SU-DHL-6 (cell line): Measurements from ENCODE around the gene LRP1B.

Source experiments
- H2AFZ ChIP-seq: fragments of 200-600 bp; sonication (generic); 2 replicates; pipeline ENCODE4 v1.6.1; 2014; ENCODE audit warnings: low read depth, mild to moderate bottlenecking, moderate library complexity, mixed read lengths, antibody characterized with exemption, low read length; ENCODE audit not compliant: severe bottlenecking
- H3F3A ChIP-seq: fragments of 200-600 bp; shearing (Covaris generic); 2 replicates; pipeline ENCODE4 v1.6.0; 2016; ENCODE audit warnings: antibody characterized with exemption, mild to moderate bottlenecking; ENCODE audit not compliant: insufficient read depth
- H3K27ac ChIP-seq: fragments of 200-600 bp; sonication (generic); 2 replicates; pipeline ENCODE4 v1.5.1; 2016; ENCODE audit warnings: low read depth, mild to moderate bottlenecking, low read length, moderate library complexity, mixed read lengths
- H3K27me3 ChIP-seq: fragments of 200-600 bp; sonication (generic), shearing (Covaris generic); 2 replicates; pipeline ENCODE4 v1.6.0; 2014; ENCODE audit warnings: mild to moderate bottlenecking, low read length
- H3K36me3 ChIP-seq: fragments of 200-600 bp; sonication (generic); 2 replicates; pipeline ENCODE4 v1.6.1; 2014; ENCODE audit warnings: mild to moderate bottlenecking, low read length, mixed read lengths
- H3K4me2 ChIP-seq: fragments of 300-600, 200-600 bp; shearing (Covaris generic), sonication (generic); 2 replicates; pipeline ENCODE4 v1.6.0; 2014; ENCODE audit warnings: low read length, low read depth, mild to moderate bottlenecking; ENCODE audit not compliant: poor library complexity, severe bottlenecking
- H3K4me3 ChIP-seq: fragments of 200-600 bp; sonication (generic); 2 replicates; pipeline ENCODE4 v1.5.1; 2014; ENCODE audit warnings: antibody characterized with exemption, low read length, mild to moderate bottlenecking, mixed read lengths; ENCODE audit not compliant: insufficient read depth, poor library complexity, severe bottlenecking
- H3K79me2 ChIP-seq: fragments of 200-600 bp; sonication (generic); 2 replicates; pipeline ENCODE4 v1.6.1; 2014; ENCODE audit warnings: mild to moderate bottlenecking, low read length, moderate library complexity; ENCODE audit not compliant: insufficient read depth
- H3K9ac ChIP-seq: fragments of 200-600 bp; sonication (generic); 2 replicates; pipeline ENCODE4 v1.7.0; 2014; ENCODE audit warnings: mild to moderate bottlenecking, low read length
- H3K9me2 ChIP-seq: fragments of 200-600 bp; sonication (generic); replicated peaks from 2 replicates; pipeline ENCODE4 v1.6.1; 2014; ENCODE audit warnings: low read length; ENCODE audit not compliant: insufficient read depth
- H3K9me3 ChIP-seq: fragments of 200-600 bp; sonication (generic); 2 replicates; pipeline ENCODE4 v1.6.1; 2014; ENCODE audit warnings: low read length, mixed read lengths; ENCODE audit not compliant: insufficient read depth
- H4K20me1 ChIP-seq: fragments of 200-600 bp; sonication (generic); 2 replicates; pipeline ENCODE4 v1.6.1; 2014; ENCODE audit warnings: low read depth, mild to moderate bottlenecking, antibody characterized with exemption, low read length, moderate library complexity, mixed read lengths
- EZH2phosphoT487 ChIP-seq: fragments of 200-600 bp; sonication (generic), shearing (Covaris generic); conservative IDR thresholded peaks from 2 replicates; pipeline ENCODE4 v1.6.1; 2018; ENCODE audit warnings: mild to moderate bottlenecking, antibody characterized with exemption, low read length, moderate library complexity, mixed read lengths
- TF ChIP-seq, protein P1 (sequence below): fragments of 200-600 bp; sonication (generic); IDR thresholded peaks from one replicate; pipeline ENCODE4 v1.5.1; 2017; ENCODE audit warnings: antibody characterized with exemption, mild to moderate bottlenecking, low read length, moderate library complexity; ENCODE audit not compliant: insufficient read depth, poor library complexity, severe bottlenecking

Gene LRP1B

GRCh38 chr2:140199312-140199711, 1931.5 kb downstream of the LRP1B start:
- no peak overlapping the region for H3K27ac ChIP-seq
- H3K36me3 ChIP-seq: no peaks in the 10 kb centered on the region
- H3K9me3 ChIP-seq: no peaks in the 10 kb centered on the region
- no peak overlapping the region for H3K4me2 ChIP-seq
- H3K27me3 ChIP-seq: no peaks in the 10 kb centered on the region
- H2AFZ ChIP-seq: no peak overlapping the region
- no peak for TF ChIP-seq EZH2phosphoT487
- TF ChIP-seq, protein P1, sequence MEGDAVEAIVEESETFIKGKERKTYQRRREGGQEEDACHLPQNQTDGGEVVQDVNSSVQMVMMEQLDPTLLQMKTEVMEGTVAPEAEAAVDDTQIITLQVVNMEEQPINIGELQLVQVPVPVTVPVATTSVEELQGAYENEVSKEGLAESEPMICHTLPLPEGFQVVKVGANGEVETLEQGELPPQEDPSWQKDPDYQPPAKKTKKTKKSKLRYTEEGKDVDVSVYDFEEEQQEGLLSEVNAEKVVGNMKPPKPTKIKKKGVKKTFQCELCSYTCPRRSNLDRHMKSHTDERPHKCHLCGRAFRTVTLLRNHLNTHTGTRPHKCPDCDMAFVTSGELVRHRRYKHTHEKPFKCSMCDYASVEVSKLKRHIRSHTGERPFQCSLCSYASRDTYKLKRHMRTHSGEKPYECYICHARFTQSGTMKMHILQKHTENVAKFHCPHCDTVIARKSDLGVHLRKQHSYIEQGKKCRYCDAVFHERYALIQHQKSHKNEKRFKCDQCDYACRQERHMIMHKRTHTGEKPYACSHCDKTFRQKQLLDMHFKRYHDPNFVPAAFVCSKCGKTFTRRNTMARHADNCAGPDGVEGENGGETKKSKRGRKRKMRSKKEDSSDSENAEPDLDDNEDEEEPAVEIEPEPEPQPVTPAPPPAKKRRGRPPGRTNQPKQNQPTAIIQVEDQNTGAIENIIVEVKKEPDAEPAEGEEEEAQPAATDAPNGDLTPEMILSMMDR: no peak
- H3K79me2 ChIP-seq: no peaks in the 10 kb centered on the region
- H3K9me2 ChIP-seq: no peaks in the 10 kb centered on the region
- no peaks in the 10 kb centered on the region for H3F3A ChIP-seq
- no peak overlapping the region for H3K4me3 ChIP-seq
- H4K20me1 ChIP-seq: no peaks in the 10 kb centered on the region
- no peak overlapping the region for H3K9ac ChIP-seq

DNA sequence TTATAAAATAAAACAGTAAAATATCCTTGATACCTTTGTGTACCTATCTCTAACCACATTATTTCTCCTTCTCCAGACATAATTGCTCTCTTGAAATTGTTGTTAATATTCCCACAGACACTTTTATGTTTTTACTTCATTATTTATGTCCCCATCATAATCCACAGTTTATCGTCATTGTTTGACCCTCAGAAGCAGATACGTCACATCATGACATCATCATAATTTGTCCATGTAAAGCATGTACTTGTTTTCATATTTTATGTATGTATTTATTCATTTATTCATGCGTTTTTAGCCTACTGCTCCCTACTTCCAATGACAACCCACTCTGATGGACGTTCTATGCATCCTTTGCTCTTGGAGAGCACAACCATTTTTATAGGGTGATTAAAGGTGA, 1943.7 kb downstream of the LRP1B start:
- Histone ChIP-seq H3K27ac (no peak overlapping the region), H3K4me3 (no peak overlapping the region), H3K9ac (no peak overlapping the region), H3K4me2 (no peak overlapping the region), H3K36me3 (no peaks in the 10 kb centered on the region), H2AFZ (no peak overlapping the region), H4K20me1 (no peaks in the 10 kb centered on the region), H3K27me3 (no peaks in the 10 kb centered on the region), H3K9me2 (no peaks in the 10 kb centered on the region), H3F3A (no peaks in the 10 kb centered on the region), H3K9me3 (no peaks in the 10 kb centered on the region), H3K79me2 (no peaks in the 10 kb centered on the region)
- TF ChIP-seq, protein P1: no peak
- no peak for TF ChIP-seq EZH2phosphoT487

DNA sequence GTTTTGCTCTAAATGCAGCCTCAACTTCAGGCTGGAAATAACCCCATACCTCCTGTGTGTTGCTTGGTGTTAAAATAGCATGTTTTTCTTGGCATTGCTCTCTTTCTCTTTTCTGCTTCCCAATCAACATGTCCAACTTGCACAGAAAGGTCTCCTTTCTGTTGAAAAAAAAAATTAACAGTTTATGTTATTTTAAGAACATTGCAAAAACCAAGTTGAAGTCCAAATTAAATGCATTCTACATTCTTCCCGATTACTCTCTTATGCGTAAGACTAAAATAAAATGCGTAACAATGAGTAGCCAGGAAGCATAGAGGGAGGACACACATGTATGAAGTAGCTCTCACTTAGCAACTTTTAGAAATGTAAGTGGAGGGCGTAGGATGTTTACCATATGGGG, 1944.5 kb downstream of the LRP1B start:
- Histone ChIP-seq H3F3A (no peaks in the 10 kb centered on the region), H2AFZ (no peak overlapping the region), H3K27ac (no peak overlapping the region), H3K9me2 (no peaks in the 10 kb centered on the region), H3K36me3 (no peaks in the 10 kb centered on the region), H4K20me1 (no peaks in the 10 kb centered on the region), H3K4me2 (no peak overlapping the region), H3K9ac (no peak overlapping the region), H3K4me3 (no peak overlapping the region), H3K9me3 (no peaks in the 10 kb centered on the region), H3K27me3 (no peaks in the 10 kb centered on the region), H3K79me2 (no peaks in the 10 kb centered on the region)
- TF ChIP-seq EZH2phosphoT487: no peak
- TF ChIP-seq, protein P1: no peak
